Ascending aorta (tissue), 2 donors: Measurements from ENCODE around the gene ASCL5. TPM values are rescaled to one million over a fixed set of nuclear protein-coding genes. Genes with fewer than 3 reads are reported as not detected.
A peak's percentile ranks its signal among the peaks of the same experiment; 100 is the strongest.

ENCODE experiments used
- DNase-seq, 2 donors: peaks; one replicate each; pipeline ENCODE4 v3.0.0-alpha.2; 2019; ENCODE audit warnings: low spot score in 2 of 2
- H3K27ac ChIP-seq, 2 donors: fragments of 200-600 bp; sonication (generic); one replicate each; pipeline ENCODE4 v1.5.1; 2016 to 2017; ENCODE audit warnings: mild to moderate bottlenecking in 1 of 2
- H3K27me3 ChIP-seq: fragments of 200-600 bp; sonication (generic); one replicate; pipeline ENCODE4 v1.5.1; 2017
- H3K36me3 ChIP-seq, 2 donors: fragments of 200-600 bp; sonication (generic); one replicate each; pipeline ENCODE4 v1.5.1; 2016
- H3K4me1 ChIP-seq, 2 donors: fragments of 200-600 bp; sonication (generic); one replicate each; pipeline ENCODE4 v1.5.1; 2016 to 2017; ENCODE audit warnings: mild to moderate bottlenecking in 1 of 2
- H3K4me3 ChIP-seq, 2 donors: fragments of 200-600 bp; sonication (generic); one replicate each; pipeline ENCODE4 v1.5.1; 2016 to 2017; ENCODE audit warnings: mild to moderate bottlenecking in 1 of 2
- H3K9me3 ChIP-seq, 2 donors: fragments of 200-600 bp; sonication (generic); one replicate each; pipeline ENCODE4 v1.5.1; 2016
- intact Hi-C: fragments of 100-400 bp; cut with DNase I; formaldehyde crosslinking; loops from one replicate; pipeline ENCODE4 v1.15.1; 2023
- total RNA-seq: library from RNA; depleted of rRNA; stranded (reverse); fragments of >200 nt; gene quantifications from one replicate; pipeline ENCODE4 v1.1.0, GENCODE V29; 2016
- TF ChIP-seq, protein P1 (sequence below), 3 experiments: fragments of 200-600 bp in 2 of 3; fragments of 450-650 bp in 1 of 3; sonication (generic) in 2 of 3; IDR thresholded peaks; one replicate each; pipeline ENCODE4 v1.5.1; 2016 to 2019; ENCODE audit warnings: antibody characterized with exemption in 3 of 3, mild to moderate bottlenecking in 1 of 3, moderate library complexity in 1 of 3

The ASCL5 gene
- total RNA-seq, 1 donor from 2014 or later, result not detected

DNA sequence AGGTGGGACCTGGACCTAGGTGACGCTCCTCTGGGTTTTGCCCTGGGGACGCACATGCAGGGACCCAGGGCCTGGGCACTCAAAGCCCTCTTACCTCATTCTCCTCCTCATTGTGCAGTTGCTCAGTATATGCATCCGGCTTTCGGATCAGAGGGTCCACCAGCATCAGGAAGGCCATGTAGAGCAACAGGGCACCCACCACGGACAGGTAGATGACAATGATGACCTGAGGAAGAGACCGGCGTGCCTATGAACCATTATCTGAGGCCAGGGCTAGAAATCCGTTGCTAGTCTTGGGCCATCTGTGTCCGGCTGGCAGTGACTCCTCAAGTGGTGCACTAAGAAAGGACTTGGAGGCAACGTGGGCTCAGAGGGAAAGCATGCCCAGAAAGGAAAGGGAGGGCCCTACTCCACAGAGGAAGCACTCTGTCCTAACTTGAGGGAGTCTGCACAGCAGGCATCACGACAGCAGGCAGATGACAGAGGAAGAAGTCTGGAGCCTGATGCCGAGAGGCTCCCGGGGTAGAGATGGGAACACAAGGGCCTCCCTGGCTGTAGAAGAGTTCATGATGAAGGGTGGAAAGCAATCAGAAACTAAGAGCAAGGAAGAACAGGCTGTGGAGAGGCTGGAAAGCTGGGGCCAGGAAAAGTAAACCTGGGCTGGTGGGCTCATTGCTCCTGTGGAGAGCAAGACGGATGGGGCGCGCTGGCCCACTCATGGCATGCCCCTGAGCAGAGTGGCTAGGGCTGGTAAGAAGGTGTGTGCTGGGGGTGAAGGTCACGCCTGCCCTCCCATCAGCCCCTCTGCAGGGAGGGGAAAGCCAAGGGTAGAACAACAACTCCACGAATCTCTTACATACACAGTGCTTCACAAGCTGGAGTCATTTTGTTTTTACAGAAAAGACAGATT lies 17.0 kb upstream of the ASCL5 start:
- H3K27me3 ChIP-seq, result no peaks in the 10 kb centered on the region
- TF ChIP-seq, protein P1, sequence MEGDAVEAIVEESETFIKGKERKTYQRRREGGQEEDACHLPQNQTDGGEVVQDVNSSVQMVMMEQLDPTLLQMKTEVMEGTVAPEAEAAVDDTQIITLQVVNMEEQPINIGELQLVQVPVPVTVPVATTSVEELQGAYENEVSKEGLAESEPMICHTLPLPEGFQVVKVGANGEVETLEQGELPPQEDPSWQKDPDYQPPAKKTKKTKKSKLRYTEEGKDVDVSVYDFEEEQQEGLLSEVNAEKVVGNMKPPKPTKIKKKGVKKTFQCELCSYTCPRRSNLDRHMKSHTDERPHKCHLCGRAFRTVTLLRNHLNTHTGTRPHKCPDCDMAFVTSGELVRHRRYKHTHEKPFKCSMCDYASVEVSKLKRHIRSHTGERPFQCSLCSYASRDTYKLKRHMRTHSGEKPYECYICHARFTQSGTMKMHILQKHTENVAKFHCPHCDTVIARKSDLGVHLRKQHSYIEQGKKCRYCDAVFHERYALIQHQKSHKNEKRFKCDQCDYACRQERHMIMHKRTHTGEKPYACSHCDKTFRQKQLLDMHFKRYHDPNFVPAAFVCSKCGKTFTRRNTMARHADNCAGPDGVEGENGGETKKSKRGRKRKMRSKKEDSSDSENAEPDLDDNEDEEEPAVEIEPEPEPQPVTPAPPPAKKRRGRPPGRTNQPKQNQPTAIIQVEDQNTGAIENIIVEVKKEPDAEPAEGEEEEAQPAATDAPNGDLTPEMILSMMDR (IDR thresholded peaks at IDR 0.05), result no peak
- no peak overlapping the region for H3K27ac ChIP-seq
- H3K4me1 ChIP-seq, result no peaks in the 10 kb centered on the region
- H3K4me3 ChIP-seq, result no peak overlapping the region
- no peak for DNase-seq
- no peaks in the 10 kb centered on the region for H3K9me3 ChIP-seq
- peaks cover 67 to 84% of the 10 kb centered on the region in 2 donors for H3K36me3 ChIP-seq
- intact Hi-C loops, result no loop called here

DNA sequence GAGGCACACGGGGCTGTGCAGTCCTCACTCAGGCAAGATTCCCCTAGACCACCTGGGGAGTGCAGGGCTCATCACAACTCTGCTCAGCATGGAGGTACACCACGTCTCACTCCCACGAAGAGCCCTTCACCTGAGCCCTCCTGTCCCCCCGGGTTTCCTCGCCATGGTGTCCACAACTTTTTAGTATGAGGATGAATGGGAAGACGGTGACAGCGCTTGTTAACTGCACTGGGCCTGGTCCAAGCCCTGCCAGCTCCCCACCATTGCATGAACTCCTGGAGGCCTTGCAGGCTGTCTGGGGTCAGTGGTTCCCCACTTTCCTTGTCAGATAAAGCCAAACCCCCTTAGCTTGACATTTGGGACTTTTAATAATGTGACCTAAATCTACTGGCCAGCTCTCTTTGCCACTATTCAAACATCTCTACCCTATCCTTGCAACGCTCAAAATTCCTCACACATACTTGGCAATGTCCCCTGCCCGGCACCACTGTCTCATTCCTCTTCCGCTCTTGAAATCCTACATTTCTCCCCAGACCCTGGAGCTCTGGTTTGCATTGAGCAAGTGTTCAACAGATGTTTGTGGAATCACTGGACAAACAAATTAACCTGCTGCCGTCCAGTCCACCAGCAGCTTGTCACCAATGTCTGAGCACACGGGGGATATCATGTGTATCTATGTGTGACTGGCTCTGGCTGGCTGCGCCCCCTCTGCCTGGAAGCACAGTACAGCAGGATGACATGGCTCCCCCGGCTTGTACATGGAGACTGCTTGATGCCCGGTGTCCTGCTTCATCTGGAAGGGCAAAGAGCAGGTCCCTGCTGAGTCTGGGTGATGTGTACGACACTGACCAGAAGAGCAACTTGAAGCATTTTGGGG lies 16.1 kb upstream of the ASCL5 start:
- Histone ChIP-seq H3K36me3 (peaks cover 67 to 75% of the 10 kb centered on the region in 2 donors), H3K4me3 (no peak overlapping the region), H3K4me1 (peaks cover 0 to 2% of the 10 kb centered on the region in 2 donors), H3K27me3 (no peaks in the 10 kb centered on the region), H3K9me3 (no peaks in the 10 kb centered on the region), H3K27ac (no peak overlapping the region)
- TF ChIP-seq, protein P1 (IDR thresholded peaks at IDR 0.05), result no peak
- intact Hi-C loops, result no loop called here
- DNase-seq, result no peak

DNA sequence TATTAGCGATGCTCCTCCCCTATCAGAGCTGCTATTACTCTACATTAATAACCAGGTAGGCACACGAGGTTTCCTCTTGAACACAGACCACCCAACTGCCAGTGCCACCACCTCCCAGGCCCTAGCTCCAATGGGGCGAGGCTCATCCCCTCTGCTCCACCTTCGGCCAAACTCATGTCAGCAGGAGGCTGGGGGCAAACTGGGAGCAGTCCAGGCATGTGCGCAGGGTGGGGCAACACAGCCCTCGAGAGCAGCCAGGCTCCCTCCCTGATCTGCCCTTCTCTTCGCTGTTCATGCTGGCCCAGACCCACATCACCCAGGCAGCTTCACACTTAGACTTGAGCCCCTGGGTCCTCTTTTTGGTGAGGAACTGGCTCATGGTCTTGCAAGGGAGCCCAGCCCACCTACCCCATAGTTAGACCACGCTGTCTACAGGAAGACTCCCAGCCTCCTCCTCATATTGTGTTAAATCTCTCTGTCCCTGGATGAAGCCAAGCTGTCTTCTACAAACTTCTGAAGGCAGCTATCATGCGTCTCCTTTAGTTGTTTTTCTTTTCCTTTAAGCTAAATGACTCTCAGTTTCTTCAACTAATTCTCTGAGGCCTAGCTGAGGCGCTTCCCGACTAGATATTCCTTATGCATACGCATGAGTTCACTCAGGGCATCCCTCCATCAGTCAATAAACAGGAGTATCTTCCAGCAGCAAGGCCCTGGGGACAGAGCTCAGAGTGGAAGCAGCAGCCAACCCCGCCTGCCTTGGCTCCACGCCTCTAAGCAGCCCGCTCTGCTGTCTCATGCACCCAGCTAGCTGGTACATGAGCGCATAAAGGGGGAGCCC lies 15.2 kb upstream of the ASCL5 start:
- H3K27me3 ChIP-seq, result no peaks in the 10 kb centered on the region
- TF ChIP-seq, protein P1 (IDR thresholded peaks at IDR 0.05), result no peak
- peak overlapping the region in 1 of 2 donors; percentile 12 for H3K27ac ChIP-seq
- H3K4me1 ChIP-seq, result peaks cover 0 to 8% of the 10 kb centered on the region in 2 donors
- H3K9me3 ChIP-seq, result no peaks in the 10 kb centered on the region
- no peak overlapping the region for H3K4me3 ChIP-seq
- DNase-seq, result no peak
- H3K36me3 ChIP-seq, result peaks cover 61 to 66% of the 10 kb centered on the region in 2 donors
- intact Hi-C loops, result no loop called here

DNA sequence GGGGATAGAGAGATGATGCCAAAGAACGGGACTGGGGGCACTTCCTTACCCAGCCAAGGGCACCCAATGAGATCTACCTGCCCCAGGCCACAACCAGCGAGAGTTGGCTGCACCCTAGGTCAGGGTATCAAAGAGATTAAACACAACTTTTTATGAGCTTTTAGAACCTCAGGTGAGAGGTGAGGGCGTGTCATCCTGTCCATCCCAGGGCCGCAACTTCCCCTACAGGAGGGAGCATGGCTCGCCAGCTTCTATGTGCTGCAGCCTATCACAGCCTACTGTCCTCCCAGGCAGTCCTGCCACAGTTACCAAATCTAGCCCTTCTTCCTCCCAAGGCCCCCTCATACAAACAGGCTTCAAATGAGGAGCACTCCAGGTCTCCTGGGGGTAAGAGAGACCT lies 14.4 kb upstream of the ASCL5 start:
- intact Hi-C loops, result no loop called here
- H3K36me3 ChIP-seq, result peaks cover 53 to 58% of the 10 kb centered on the region in 2 donors
- no peak overlapping the region for H3K4me3 ChIP-seq
- H3K9me3 ChIP-seq, result no peaks in the 10 kb centered on the region
- no peak for DNase-seq
- H3K4me1 ChIP-seq, result peaks cover 0 to 13% of the 10 kb centered on the region in 2 donors
- H3K27ac ChIP-seq, result no peak overlapping the region
- TF ChIP-seq, protein P1 (IDR thresholded peaks at IDR 0.05), result no peak
- no peaks in the 10 kb centered on the region for H3K27me3 ChIP-seq

DNA sequence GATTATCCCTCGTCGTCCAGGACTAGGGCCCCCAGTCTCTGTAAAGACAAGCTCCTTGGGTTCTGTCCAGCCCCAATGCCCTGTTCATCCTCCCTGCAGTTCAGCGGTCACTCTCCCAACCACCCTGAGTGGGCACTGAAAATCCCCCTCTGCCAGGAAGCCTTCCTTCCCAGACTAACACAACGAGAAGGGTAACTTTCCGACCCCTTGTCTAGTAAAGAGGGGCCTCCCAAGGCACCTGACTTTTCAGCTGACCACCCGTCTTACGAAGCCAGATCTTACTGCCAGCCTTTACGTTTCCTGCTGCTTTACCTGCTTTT lies 13.9 kb upstream of the ASCL5 start:
- DNase-seq, result no peak
- Histone ChIP-seq H3K4me3 (no peak overlapping the region), H3K27me3 (no peaks in the 10 kb centered on the region), H3K36me3 (peaks cover 48 to 56% of the 10 kb centered on the region in 2 donors), H3K9me3 (no peaks in the 10 kb centered on the region), H3K27ac (no peak overlapping the region), H3K4me1 (peaks cover 0 to 13% of the 10 kb centered on the region in 2 donors)
- intact Hi-C loops, result no loop called here
- TF ChIP-seq, protein P1 (IDR thresholded peaks at IDR 0.05), result no peak
